GM18499 (cell line): ENCODE measurements around the gene PIGZ.

Experiments
- ATAC-seq: cut with Tn5 transposase; IDR thresholded peaks from one replicate; pipeline ENCODE4 v1.9.1; 2021; ENCODE audit warnings: moderate number of reproducible peaks; ENCODE audit not compliant: insufficient read depth, unreplicated experiment

The PIGZ gene

DNA sequence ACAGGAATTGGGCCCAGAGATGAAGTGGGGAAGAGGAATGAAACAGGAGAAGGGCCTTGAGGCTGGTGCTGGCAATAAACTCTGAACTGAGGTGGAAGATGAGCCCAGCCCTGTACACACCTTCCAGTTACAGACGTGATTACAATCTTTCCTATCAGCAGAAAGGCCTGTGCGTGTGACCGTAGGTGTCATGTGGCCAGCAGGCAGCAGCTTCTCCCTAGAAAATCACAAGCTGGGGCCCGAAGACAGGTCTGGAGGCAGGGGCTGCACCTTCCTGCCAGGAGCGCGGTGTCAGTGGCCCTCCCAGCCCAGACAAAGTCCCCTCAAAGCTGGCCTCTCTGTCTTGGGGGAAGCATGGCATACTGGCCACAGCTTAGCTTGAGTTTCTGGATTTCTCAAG lies 16.7 kb upstream of the PIGZ start:
- no peak for ATAC-seq

DNA sequence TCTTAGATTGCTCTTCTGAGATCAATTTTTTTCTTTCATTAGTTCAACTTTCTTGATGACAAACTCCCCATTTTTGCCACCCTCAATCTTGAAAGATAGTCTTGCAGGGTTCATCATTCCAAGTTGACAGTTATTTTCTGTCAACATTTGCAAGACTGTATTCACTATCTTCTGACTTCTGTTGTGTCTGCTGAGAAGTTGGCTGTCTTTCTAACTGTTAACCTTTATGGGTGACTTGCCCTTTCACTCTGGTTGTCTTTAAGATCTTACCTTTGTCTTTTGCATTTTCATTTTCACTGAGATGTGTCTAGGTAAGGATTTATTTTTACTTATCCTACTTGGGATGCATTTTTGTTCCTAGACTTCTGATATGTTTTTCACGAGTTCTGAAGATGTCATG lies 14.6 kb upstream of the PIGZ start:
- no peak for ATAC-seq

DNA sequence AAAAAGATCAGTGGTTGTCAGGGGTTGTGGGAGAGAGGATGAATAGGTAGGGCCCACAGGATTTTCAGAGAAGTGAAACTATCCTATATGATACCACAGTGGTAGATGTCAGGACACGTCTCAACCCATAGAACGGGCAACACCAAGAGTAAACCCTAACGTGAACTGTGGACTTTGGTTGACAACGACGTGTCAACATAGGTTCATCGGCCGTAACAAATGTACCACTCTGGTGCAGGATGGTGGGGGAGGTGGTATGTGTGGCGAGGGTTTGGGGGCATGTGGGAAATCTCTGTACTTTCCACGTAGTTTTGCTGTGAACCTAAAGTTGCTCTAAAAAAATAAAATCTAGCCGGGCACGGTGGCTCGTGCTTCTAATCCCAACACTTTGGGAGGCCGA lies 13.0 kb upstream of the PIGZ start:
- ATAC-seq = no peak

DNA sequence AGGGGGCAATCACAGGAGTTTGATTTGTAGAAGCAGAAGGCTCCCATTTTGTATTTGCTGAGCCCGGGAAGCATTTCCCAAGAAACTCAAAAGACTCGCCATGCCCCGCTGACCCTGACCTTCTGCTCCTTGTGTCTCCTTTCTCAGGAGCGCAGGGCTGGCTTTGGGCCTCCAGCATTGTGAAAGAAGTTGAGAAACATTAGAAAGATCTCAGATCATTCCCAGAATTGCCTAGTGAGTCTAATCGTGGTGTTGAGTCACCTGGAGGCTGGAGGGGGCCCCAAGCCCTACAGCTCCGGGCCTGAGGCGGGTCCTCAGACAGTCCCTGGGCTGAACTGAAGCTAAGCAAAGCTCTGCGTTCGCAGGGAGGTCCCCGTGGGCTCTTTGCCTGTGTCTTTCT lies 10.9 kb upstream of the PIGZ start:
- no peak for ATAC-seq

DNA sequence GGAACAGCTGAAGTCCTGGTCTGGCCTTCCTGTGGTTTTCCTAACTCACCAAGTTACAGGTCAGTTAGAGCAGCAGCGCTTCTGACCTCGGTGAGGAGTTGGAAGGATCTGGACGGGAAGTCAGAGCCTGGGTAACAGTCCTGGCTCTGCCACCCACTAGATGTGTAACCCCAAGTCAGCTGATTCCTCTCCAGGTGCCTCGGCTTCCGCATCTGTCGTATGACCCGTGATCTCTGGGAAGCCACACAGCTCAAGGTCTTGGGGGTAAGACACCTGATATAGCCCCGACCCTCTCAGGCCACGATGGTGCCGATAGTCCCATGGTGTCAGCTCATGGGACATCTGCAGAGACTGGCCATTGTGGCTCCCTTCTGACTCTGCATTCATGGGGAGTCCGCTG lies 8.3 kb upstream of the PIGZ start:
- ATAC-seq = no peak

DNA sequence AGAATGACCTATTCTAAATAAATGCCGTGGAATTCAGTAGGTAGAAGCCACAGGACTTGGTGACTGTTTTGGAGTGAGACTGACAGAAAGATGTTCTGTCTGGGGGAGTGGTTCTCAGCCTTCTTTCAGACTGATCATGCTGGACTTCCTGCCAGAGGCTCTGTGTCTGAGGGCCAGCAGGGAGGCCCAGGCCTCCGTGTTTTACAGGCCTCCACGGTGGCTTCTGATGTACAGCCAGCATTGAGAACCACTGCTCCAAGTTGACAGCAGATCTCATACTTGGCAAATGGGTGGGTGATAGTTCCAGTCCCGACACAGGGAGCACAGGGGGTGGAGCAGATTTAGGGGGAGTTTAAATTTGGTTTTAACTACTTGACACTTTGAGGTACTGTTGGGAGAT lies 6.7 kb upstream of the PIGZ start:
- no peak for ATAC-seq

DNA sequence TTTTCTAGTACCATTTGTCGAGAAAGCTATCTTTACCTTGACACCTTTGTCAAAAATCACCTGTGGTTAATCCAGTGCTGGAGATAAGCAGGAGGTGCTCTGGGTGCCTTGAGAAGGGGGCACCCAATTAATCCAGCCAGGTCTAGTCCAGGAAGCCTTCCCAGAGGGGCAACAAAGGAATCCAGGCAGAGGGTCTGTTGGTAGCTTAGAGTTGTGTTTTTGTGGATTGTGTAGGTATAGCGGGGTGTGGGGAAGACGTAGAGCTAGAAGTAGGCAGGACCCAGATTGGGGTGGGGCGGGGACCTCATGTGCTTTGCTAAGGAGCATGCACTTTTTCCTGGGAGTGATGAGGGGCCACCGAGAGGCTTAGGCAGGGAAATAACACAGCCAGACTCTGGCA lies 6.0 kb upstream of the PIGZ start:
- ATAC-seq = no peak

DNA sequence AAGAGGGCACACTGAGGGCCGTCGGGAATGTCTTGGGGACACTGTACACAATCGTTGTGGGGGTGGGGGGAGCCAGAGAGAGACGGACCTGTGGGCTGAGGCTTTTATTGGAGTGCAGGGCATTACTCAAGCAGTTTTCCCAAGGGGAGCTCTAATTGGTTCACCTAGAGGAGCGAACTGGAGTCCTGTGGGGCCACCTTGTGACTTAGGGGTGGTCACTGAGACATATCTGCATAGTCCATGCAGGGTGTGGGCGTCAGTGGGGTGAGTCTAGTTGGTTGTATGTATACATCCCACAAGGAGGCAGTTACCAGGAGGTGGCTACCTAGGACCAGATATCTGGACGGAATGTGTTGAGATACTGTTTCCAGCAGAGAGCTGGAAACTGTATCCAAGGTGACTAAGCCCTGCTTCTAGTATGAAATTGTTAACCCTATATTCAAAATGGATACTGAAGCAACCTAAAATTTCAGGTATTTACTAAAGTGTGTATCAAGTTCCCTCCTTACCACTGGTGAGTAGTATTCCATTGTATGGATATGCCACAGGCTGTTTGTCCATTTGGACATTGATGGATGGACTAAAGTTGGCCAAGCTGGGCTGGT lies 2.6 kb upstream of the PIGZ start:
- no peak for ATAC-seq

DNA sequence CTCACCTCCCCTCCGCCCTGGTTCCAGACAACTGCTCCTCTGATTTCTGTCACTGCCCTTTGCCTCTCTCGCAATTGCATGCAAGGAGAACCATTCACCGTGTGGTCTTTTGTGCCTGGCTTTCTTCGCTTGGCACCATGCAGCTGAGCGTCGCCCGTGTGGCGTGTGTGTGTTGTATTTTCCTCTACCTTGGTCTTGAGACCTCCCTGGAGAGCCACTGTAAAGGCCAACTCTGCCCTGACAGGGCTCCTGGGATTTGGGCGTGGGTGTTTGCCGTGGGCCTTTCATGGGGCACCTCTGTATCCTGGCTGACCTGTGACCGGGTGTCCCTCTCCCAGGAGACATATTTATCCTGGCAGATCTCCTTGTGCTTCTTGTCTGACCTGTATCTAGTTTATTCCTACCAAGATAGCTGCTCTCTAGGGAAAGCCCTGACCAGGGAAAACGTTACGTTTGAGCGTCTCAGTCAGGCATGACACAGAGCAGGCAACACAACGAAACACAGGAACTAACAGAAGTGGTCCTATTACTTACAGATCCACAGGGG lies 2.0 kb upstream of the PIGZ start:
- no peak for ATAC-seq

DNA sequence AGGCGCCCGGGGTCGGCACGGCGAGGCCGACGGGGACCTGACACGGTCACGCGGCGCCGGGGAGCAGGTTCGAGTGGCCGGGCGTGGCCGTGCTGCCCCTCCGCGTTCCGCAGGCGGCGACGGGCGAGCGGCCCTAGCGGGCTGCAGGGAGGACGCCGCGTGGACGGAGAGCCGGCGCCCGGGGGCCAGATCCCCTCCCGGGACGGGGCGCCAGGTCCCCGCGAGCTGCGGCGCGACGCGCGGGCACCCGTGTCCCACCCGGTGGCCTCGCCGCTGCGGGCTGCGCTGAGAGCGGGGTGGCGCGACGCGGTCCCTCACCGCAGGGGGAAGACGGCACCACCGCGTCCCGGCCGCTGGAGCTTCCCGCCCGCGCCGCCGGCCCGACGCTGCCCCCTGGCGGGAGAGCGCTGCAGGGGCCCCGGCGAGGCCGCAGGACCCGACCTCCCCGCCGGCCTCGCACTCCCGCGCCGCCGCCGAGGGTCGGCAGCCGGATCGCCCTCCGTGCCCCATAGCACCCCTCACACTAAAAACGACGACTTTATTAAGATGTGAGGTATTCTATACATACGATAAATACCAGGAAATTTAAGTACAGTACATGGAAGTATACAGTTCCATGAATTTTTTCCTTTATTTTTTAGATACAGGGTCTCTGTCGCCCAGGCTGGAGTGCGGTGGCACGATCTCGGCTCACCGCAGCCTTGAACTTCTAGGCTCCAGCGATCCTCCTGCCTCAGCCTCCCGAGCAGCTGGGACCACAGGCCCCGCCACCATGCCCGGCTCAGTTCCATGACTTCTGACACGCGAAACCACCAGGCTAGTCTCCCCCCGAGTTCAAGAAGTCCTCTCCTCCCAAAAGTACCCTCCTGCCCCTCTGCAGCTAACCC lies 1.3 kb upstream of the PIGZ start:
- no peak for ATAC-seq

DNA sequence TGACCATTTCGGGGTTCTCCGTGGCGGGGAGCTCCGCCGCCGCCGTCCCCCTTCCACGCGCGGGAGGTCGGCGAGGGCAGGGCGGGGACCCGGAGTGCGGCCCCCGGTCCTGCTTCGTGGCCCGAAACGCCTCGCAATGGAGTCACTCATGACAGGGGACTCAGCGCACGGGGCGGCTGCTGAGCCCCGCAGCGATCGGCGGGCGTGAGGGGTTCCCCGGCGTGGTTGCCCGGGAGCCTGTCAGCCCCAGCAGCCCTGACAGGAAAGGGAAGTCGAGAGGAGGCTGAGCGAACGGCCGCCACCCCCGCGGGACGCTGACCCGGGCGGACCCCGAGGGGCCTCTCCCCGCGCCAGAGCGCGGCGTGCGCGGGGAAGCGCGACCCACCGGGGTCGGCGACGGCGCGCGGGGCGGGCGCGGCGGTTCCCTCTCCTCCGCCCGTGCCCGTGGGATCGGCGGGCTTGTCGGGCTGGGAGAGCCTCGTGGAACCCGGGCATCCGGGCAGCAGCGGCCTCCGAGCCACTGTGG lies 564 bp upstream of the PIGZ start:
- no peak for ATAC-seq

DNA sequence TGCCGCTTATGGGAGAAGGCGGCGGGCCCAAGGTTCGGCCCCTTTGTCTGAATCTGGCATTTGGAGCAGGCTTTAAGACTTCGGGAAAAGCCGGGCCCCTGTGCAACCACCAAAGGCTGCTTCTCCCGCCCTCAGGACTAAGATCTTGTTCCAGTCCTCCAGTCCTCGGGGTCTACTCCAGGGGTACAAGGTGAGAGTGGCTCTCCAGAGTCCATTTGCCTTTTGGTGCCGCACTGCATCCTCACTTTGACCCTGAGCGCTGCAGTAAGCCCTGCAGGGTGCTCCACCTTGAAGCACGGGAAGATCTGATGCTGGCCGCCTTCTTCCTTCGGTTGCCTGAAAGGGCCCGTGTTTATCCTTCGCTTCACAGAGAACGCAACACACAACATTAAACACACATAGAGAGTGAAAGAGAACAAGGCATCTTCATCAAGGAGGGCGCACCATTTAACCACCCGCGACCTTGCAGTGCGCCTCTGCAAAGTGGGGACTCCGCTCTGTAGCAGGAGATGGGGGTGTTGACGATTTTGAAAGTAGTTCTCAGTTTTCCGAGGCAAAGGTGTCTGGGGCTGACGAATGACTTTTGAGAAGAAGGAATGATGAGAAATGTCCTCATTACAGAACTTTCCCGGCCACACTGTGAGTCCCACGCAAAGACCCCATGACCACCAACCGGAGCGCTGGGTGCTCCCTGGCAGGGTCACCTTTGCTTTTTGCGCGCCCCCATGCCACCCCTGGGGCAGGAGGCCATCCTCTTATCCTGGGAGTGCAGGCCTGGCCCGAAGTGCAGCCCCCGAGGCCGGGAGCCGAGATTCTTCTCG lies 1.0 kb downstream of the PIGZ start:
- ATAC-seq = no peak

DNA sequence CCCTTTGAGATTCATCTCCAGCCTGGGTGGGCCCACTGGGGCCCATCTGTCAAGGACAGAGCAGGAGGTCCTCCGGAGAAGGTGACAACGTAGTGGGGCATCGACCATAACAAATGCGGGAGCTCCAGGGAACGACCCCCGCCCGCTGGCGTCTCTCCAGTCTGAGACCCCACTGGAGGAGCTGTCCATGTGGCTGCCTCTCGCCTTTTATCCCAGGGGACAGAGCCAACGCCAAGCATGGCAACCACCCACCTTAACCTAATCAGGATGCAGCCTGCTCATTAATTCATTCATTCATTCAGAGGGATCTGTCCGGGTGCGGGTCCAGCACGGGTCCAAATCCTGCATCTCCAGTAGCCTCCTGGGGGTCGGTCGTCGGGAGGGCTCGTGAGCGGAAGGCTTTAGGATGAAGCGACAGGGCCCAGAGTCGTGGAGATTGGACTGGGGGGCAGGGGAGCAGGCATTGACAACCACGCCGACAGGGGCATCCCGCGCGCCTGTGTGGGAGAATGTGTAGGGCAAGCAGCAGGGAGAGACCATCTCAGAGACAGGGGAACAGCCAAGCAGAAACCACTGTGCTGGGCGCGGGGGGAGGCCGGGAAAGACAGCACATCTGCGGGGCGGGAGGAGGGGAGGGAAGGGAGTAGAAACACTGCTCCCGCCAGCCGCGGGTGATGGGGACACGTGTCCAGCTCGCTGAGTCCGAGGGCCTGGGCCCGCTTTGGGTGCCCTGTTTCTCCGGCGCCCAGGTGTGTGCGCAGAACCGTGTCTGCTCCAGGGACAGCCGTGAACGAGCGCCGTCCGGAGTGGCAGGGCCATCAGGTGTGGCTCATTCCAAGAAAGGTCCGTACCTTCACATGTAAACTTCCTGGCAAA lies 1.9 kb downstream of the PIGZ start:
- no peak for ATAC-seq

DNA sequence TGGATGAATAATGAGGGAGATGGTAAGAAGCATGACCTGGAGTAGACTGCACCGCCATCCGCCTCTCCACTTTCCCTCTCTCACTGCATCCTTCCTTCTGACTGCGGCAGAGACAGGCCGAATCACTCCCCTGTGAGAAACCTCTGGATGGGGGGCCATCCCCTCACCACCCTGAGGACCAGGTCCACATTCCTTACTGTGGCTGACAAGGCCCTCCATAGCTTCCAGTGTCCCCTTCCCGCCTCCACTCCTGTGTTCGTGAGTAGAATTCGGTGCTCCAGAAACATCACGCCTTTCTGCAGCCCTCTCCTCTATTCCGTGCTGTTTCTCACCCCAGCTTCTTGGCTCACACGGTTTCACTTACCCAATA lies 2.8 kb downstream of the PIGZ start:
- ATAC-seq = no peak

DNA sequence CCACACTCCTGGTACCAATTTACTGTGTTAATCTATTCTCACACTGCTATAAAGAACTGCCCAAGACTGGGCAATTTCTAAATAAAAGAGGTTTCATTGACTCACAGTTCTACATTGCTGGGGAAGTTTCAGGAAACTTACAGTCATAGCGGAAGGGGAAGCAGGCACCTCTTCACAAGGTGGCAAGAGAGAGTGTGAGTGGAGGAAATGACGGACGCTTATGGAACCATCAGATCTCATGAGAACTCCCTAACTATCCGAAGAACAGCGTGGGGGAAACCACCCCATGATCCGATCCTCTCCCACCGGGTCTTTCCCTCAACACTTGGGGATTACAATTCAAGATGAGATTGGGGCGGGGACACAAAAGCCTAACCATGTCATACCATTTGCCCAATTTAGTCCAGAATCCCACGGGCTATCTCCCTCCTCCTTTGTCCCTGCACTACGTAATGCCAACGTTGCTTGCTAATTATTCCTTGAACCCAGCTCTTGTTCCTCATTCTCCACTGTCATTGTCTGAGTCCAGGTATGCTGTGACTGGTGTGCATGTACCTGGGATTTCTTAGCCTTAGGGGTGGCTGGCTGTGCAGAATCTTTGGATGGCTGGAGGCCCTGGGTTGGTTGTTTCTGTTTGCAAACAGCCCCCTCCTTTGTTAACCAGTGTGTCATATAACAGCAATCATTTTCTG lies 3.4 kb downstream of the PIGZ start:
- no peak for ATAC-seq

DNA sequence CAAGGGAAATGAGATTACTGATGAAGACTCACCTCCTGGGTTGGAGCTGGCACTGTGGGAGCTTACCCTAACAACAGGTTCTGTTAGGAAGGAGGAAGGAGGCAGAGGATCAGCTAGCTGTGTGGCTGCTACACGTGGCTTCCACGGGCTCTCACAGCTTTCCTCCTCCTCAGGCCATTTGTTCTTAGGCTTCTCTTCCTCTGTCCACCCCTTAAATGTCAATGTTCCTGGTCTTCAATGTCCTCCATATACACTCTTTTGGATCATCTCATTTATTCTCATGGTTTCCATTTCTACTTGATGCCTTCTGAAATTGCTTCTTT lies 5.0 kb downstream of the PIGZ start:
- no peak for ATAC-seq

DNA sequence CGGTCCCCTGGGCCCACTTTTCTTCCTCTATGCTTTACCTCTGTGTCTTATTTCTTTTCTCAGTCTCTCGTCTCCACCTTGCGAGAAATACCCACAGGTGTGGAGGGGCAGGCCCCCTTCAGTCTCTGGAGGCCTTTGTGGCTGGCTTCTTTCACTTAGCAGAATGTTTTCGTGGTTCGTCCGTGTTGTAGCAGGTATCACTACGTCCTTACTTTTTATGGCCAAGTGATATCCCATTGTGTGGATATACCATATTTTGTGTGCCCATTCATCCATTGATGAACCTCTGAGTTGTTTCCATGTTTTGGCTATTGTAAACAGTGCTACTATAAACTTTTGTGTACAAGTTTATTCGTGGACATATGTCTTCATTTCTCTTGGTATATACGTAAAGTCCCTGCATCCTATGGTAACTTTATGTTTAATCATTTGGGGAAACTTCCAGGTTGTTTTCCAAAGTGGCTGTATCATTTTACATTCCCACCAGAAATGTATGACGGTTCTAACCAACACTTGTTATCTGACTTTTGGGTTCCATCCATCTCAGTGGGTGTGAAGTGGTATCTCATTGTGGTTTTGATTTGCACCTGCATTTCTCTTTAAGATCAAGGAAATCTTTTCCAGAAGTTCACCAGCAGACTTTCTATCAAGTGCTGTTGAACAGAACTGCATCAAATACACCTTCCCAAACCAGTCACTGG lies 5.6 kb downstream of the PIGZ start:
- no peak for ATAC-seq

DNA sequence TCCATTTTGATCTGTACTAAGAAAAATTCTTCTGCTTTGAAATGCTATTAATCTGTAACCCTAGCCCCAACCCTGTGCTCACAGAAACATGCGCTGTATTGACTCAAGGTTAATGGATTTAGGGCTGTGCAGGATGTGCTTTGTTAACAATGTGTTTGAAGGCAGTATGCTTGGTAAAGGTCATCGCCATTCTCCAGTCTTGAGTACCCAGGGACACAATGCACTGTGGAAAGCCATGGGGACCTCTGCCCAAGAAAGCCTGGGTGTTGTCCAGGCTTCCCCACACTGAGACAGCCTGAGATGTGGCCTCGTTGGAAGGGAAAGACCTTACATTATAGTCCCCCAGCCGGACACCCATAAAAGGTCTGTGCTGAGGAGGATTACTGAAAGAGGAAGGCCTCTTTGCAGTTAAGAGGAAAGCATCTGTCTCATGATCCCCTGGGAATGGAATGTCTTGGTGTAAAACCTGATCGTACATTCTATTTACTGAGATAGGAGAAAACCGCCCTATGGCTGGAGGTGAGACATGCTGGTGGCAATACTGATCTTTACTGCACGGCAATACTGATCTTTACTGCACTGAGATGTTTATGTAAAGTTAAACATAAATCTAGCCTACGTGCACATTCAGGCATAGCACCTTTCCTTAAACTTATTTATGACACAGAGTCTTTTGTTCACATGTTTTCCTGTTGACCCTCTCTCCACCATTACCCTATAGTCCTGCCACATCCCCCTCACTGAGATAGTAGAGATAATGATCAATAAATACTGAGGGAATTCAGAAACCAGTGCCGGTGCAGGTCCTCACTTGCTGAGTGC lies 6.3 kb downstream of the PIGZ start:
- ATAC-seq = no peak
